ENCODE results near the gene CLIP2.
A peak's percentile ranks its signal among the peaks of the same experiment; 100 is the strongest.
"Not testable (repeated sequence)": the region's sequence is repeated elsewhere in the genome, so short reads cannot be mapped to it uniquely, and the experiment has no call there.

The CLIP2 gene

GRCh38 chr7:74403521-74404387 is 114.5 kb downstream of the CLIP2 start:
- no peak for DNase-seq (ENCODE audit: low spot score)

GRCh38 chr7:74404388-74404700 is 115.1 kb downstream of the CLIP2 start:
- DNase-seq (ENCODE audit: low spot score), result no peak

- DNase-seq (ENCODE audit: low spot score), result no peak
These were observed 115.5 kb downstream of the CLIP2 start for GRCh38 chr7:74404741-74405140.

GRCh38 chr7:74405191-74405898 is 116.1 kb downstream of the CLIP2 start:
- no peak for DNase-seq (ENCODE audit: low spot score)

- DNase-seq (ENCODE audit: low spot score), result no peak
These were observed 116.8 kb downstream of the CLIP2 start for GRCh38 chr7:74405899-74406512.

GRCh38 chr7:74407958-74408357 is 118.8 kb downstream of the CLIP2 start:
- DNase-seq (ENCODE audit: low spot score), result no peak

GRCh38 chr7:74409571-74409970 is 120.4 kb downstream of the CLIP2 start:
- DNase-seq (ENCODE audit: low spot score), result no peak

GRCh38 chr7:74410772-74411171 is 121.6 kb downstream of the CLIP2 start:
- no peak for DNase-seq (ENCODE audit: low spot score)

- not testable (repeated sequence) for DNase-seq (ENCODE audit: low spot score)
These were observed 122.4 kb downstream of the CLIP2 start for GRCh38 chr7:74411571-74411970.

- no peak for DNase-seq (ENCODE audit: low spot score)
These were observed 122.8 kb downstream of the CLIP2 start for GRCh38 chr7:74412056-74412455.

GRCh38 chr7:74412603-74413002 is 123.4 kb downstream of the CLIP2 start:
- DNase-seq (ENCODE audit: low spot score), result no peak

- DNase-seq (ENCODE audit: low spot score), result not testable (repeated sequence)
These were observed 125.6 kb downstream of the CLIP2 start for GRCh38 chr7:74414595-74415333.

- peak; percentile 91 for DNase-seq (ENCODE audit: low spot score)
These were observed 128.3 kb downstream of the CLIP2 start for GRCh38 chr7:74417419-74417971.

GRCh38 chr7:74418076-74418475 is 128.9 kb downstream of the CLIP2 start:
- no peak for DNase-seq (ENCODE audit: low spot score)

GRCh38 chr7:74418538-74418937 is 129.3 kb downstream of the CLIP2 start:
- no peak for DNase-seq (ENCODE audit: low spot score)

GRCh38 chr7:74419232-74419631 is 130.0 kb downstream of the CLIP2 start:
- not testable (repeated sequence) for DNase-seq (ENCODE audit: low spot score)

- DNase-seq (ENCODE audit: low spot score), result no peak
These were observed 130.8 kb downstream of the CLIP2 start for GRCh38 chr7:74420006-74420405.

- DNase-seq (ENCODE audit: low spot score), result no peak
These were observed 135.2 kb downstream of the CLIP2 start for GRCh38 chr7:74424291-74424880.

GRCh38 chr7:74428023-74428422 is 138.8 kb downstream of the CLIP2 start:
- no peak for DNase-seq (ENCODE audit: low spot score)

GRCh38 chr7:74429153-74429747 is 140.0 kb downstream of the CLIP2 start:
- DNase-seq (ENCODE audit: low spot score), result peak; percentile 60

GRCh38 chr7:74430409-74430808 is 141.2 kb downstream of the CLIP2 start:
- DNase-seq (ENCODE audit: low spot score), result not testable (repeated sequence)
